ENCODE results near the gene FA2H.

- TF ChIP-seq CTCF (IDR thresholded peaks at IDR 0.05) (no peak), POLR2A (IDR thresholded peaks at IDR 0.05) (peak; percentile 61)
Observed at GRCh38 chr16:74666425-74667254, 108.0 kb downstream of the FA2H start, which contains the start of gene RFWD3.

Measured in right lobe of liver (tissue), 4 donors.